Ishikawa (cell line): ENCODE results near the gene CASQ2.

Source experiments
- CEBPB ChIP-seq: IDR thresholded peaks from 2 replicates; pipeline ENCODE4 v1.6.1; 2012
- CREB1 ChIP-seq: IDR thresholded peaks from 2 replicates; pipeline ENCODE4 v1.6.1; 2012; ENCODE audit warnings: low read depth
- EGR1 ChIP-seq: IDR thresholded peaks from 2 replicates; pipeline ENCODE4 v1.6.1; 2012
- EP300 ChIP-seq: IDR thresholded peaks from 2 replicates; pipeline ENCODE4 v1.6.1; 2012; ENCODE audit warnings: borderline replicate concordance
- FOXM1 ChIP-seq: IDR thresholded peaks from 2 replicates; pipeline ENCODE4 v1.6.1; 2012; ENCODE audit warnings: low read depth, borderline replicate concordance
- NFIC ChIP-seq: IDR thresholded peaks from 2 replicates; pipeline ENCODE4 v1.6.1; 2012
- RAD21 ChIP-seq: IDR thresholded peaks from 2 replicates; pipeline ENCODE4 v1.6.1; 2012; ENCODE audit warnings: low read depth
- TAF1 ChIP-seq: IDR thresholded peaks from 2 replicates; pipeline ENCODE4 v1.6.1; 2012; ENCODE audit warnings: low read depth, mild to moderate bottlenecking
- TCF12 ChIP-seq: IDR thresholded peaks from 2 replicates; pipeline ENCODE4 v1.6.1; 2012; ENCODE audit warnings: low read depth
- TEAD4 ChIP-seq: IDR thresholded peaks from 2 replicates; pipeline ENCODE4 v1.6.1; 2012
- YY1 ChIP-seq: IDR thresholded peaks from 2 replicates; pipeline ENCODE4 v1.6.1; 2012; ENCODE audit warnings: low read depth
- ZBTB7A ChIP-seq: IDR thresholded peaks from 2 replicates; pipeline ENCODE4 v1.6.1; 2012; ENCODE audit warnings: low read depth
- TF ChIP-seq, protein P1 (sequence below): IDR thresholded peaks from 2 replicates; pipeline ENCODE4 v1.6.1; 2012
- TF ChIP-seq, protein P2 (sequence below): IDR thresholded peaks from 2 replicates; pipeline ENCODE4 v1.6.1; 2012
- TF ChIP-seq, protein P3 (sequence below): IDR thresholded peaks from 2 replicates; pipeline ENCODE4 v1.6.1; 2012; ENCODE audit warnings: low read depth, mild to moderate bottlenecking

Gene CASQ2

GRCh38 chr1:115655916-115656315 is 112.6 kb downstream of the CASQ2 start:
- TF ChIP-seq FOXM1 (no peak), CREB1 (no peak), EGR1 (no peak), ZBTB7A (no peak), TAF1 (no peak), CEBPB (no peak), NFIC (no peak), YY1 (no peak)
- TF ChIP-seq, protein P1, sequence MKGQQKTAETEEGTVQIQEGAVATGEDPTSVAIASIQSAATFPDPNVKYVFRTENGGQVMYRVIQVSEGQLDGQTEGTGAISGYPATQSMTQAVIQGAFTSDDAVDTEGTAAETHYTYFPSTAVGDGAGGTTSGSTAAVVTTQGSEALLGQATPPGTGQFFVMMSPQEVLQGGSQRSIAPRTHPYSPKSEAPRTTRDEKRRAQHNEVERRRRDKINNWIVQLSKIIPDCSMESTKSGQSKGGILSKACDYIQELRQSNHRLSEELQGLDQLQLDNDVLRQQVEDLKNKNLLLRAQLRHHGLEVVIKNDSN = no peak

DNA sequence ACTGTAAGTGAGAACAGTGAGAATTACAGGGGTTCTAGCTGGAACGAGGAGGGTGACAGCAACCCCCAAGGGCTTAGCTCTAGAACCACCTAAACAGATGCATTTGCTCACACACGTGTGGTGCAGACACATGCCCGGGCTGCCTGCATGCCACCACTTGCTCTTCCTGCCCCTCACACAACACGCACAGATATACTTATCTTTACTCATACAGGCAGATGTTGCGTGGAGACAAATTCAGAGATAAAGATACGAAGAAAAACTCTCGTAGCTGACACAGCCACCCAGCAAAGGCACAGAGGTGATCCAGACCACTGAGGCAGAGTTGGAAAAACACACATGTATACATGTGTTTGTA is 113.2 kb downstream of the CASQ2 start:
- TF ChIP-seq, protein P2, sequence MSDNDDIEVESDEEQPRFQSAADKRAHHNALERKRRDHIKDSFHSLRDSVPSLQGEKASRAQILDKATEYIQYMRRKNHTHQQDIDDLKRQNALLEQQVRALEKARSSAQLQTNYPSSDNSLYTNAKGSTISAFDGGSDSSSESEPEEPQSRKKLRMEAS = no peak
- TF ChIP-seq ZBTB7A (no peak), CEBPB (no peak), YY1 (no peak), EP300 (no peak), EGR1 (no peak), TEAD4 (no peak), NFIC (no peak), FOXM1 (no peak)

GRCh38 chr1:115654663-115655305 is 113.7 kb downstream of the CASQ2 start:
- TF ChIP-seq, protein P3, sequence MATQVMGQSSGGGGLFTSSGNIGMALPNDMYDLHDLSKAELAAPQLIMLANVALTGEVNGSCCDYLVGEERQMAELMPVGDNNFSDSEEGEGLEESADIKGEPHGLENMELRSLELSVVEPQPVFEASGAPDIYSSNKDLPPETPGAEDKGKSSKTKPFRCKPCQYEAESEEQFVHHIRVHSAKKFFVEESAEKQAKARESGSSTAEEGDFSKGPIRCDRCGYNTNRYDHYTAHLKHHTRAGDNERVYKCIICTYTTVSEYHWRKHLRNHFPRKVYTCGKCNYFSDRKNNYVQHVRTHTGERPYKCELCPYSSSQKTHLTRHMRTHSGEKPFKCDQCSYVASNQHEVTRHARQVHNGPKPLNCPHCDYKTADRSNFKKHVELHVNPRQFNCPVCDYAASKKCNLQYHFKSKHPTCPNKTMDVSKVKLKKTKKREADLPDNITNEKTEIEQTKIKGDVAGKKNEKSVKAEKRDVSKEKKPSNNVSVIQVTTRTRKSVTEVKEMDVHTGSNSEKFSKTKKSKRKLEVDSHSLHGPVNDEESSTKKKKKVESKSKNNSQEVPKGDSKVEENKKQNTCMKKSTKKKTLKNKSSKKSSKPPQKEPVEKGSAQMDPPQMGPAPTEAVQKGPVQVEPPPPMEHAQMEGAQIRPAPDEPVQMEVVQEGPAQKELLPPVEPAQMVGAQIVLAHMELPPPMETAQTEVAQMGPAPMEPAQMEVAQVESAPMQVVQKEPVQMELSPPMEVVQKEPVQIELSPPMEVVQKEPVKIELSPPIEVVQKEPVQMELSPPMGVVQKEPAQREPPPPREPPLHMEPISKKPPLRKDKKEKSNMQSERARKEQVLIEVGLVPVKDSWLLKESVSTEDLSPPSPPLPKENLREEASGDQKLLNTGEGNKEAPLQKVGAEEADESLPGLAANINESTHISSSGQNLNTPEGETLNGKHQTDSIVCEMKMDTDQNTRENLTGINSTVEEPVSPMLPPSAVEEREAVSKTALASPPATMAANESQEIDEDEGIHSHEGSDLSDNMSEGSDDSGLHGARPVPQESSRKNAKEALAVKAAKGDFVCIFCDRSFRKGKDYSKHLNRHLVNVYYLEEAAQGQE = no peak
- no peak for TF ChIP-seq YY1
- TF ChIP-seq RAD21 = no peak

- TF ChIP-seq RAD21 (no peak), ZBTB7A (no peak), CREB1 (no peak), YY1 (no peak)
- TF ChIP-seq, protein P2 = no peak
- TF ChIP-seq, protein P3 = no peak
Observed at GRCh38 chr1:115654125-115654524, 114.4 kb downstream of the CASQ2 start.

DNA sequence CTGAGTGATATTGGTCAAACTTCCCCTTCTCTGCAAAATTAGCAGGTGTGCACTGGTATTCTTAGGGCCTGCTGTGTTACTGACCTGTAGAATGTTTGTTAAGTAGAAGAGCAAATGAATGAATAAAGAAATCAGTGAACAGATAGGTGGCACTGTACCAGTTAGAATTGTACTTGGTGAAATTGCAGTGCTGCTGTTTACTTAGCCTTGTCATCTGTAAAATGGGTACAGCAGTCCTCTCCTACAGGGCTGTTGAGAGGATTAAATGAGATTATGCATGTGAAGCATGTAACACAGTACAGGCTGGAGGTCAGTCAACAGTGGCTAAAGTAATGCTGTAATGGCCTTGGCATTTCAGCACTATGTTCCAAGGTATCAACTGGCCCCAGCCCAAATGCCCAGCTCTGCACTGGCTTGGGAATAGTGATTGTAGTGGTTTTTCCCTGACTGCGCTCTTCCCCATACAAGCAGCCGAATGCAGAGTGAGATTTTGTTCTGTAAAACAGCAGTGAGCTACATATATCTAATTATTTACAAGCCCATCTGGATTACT is 116.2 kb downstream of the CASQ2 start:
- TF ChIP-seq EP300 = no peak
- TF ChIP-seq CREB1 = no peak
- no peak for TF ChIP-seq TCF12
- no peak for TF ChIP-seq NFIC
- no peak for TF ChIP-seq TEAD4
- TF ChIP-seq RAD21 = no peak
- TF ChIP-seq EGR1 = no peak
- no peak for TF ChIP-seq ZBTB7A
- TF ChIP-seq YY1 = no peak
- TF ChIP-seq, protein P2 = no peak
- TF ChIP-seq CEBPB = no peak
- TF ChIP-seq, protein P3 = no peak
- TF ChIP-seq, protein P1 = no peak
- TF ChIP-seq FOXM1 = no peak
- TF ChIP-seq TAF1 = no peak
